ENCODE results near the gene IFNA7. TPM values are rescaled to one million over a fixed set of nuclear protein-coding genes. Genes with fewer than 3 reads are reported as not detected.
"Not testable (repeated sequence)": the region's sequence is repeated elsewhere in the genome, so short reads cannot be mapped to it uniquely, and the experiment has no call there.

The IFNA7 gene
- total RNA-seq: not detected in 2 replicates

GRCh38 chr9:21202105-21202504 lies at the start of gene IFNA7:
Gene IFNA7 (minus strand): TSS chr9:21202205. CDS start chr9:21202165, 40 bp downstream.
- H3K27ac Mint-ChIP-seq; intact Hi-C loops (cut with micrococcal nuclease); H3K4me1 Mint-ChIP-seq; H3K4me3 Mint-ChIP-seq; DNase-seq; H3K9me3 Mint-ChIP-seq; H3K36me3 Mint-ChIP-seq (ENCODE audit: low read depth): not testable (repeated sequence)
- H3K27me3 Mint-ChIP-seq: peaks cover 40% of the 10 kb centered on the region

- H3K27me3 Mint-ChIP-seq: peaks cover 52% of the 10 kb centered on the region
- peaks cover 4% of the 10 kb centered on the region for H3K4me1 Mint-ChIP-seq
- H3K9me3 Mint-ChIP-seq: no peaks in the 10 kb centered on the region
- no peak overlapping the region for H3K27ac Mint-ChIP-seq
- no peaks in the 10 kb centered on the region for H3K36me3 Mint-ChIP-seq (ENCODE audit: low read depth)
- H3K4me3 Mint-ChIP-seq: no peak overlapping the region
- DNase-seq: no peak
- intact Hi-C loops (cut with micrococcal nuclease): no loop called here
These were observed 49.6 kb upstream of the IFNA7 start for GRCh38 chr9:21251638-21252037.

GRCh38 chr9:21251190-21251589 lies 49.2 kb upstream of the IFNA7 start:
- DNase-seq: no peak
- Mint-ChIP-seq H3K4me3 (no peak overlapping the region), H3K36me3 (ENCODE audit: low read depth) (no peaks in the 10 kb centered on the region), H3K27ac (no peak overlapping the region), H3K9me3 (no peaks in the 10 kb centered on the region), H3K4me1 (peaks cover 4% of the 10 kb centered on the region), H3K27me3 (peaks cover 48% of the 10 kb centered on the region)
- intact Hi-C loops (cut with micrococcal nuclease): no loop called here

- peaks cover 25% of the 10 kb centered on the region for H3K27me3 Mint-ChIP-seq
- H3K4me1 Mint-ChIP-seq: peaks cover 3% of the 10 kb centered on the region
- intact Hi-C loops (cut with micrococcal nuclease): no loop called here
- DNase-seq: no peak
- H3K36me3 Mint-ChIP-seq (ENCODE audit: low read depth): no peaks in the 10 kb centered on the region
- H3K9me3 Mint-ChIP-seq: no peaks in the 10 kb centered on the region
- H3K4me3 Mint-ChIP-seq: no peak overlapping the region
- no peak overlapping the region for H3K27ac Mint-ChIP-seq
These were observed 42.8 kb upstream of the IFNA7 start for GRCh38 chr9:21244836-21245235.

GRCh38 chr9:21239911-21240310 lies 37.9 kb upstream of the IFNA7 start, which contains the start of gene IFNA14:
Gene IFNA14 (minus strand): TSS chr9:21240005. CDS start chr9:21239935, 70 bp downstream.
- peaks cover 4% of the 10 kb centered on the region for H3K4me1 Mint-ChIP-seq
- H3K27me3 Mint-ChIP-seq: peaks cover 37% of the 10 kb centered on the region
- intact Hi-C loops (cut with micrococcal nuclease): loop anchor here (10.0 kb wide), 2 partner anchors 155 to 555 kb away; no protein-coding TSS in a partner anchor
- H3K36me3 Mint-ChIP-seq (ENCODE audit: low read depth): no peaks in the 10 kb centered on the region
- H3K27ac Mint-ChIP-seq: no peak within 1 kb of the TSS
- no peak for DNase-seq
- H3K9me3 Mint-ChIP-seq: no peaks in the 10 kb centered on the region
- H3K4me3 Mint-ChIP-seq: no peak within 1 kb of the TSS

GRCh38 chr9:21236360-21236714 lies 34.3 kb upstream of the IFNA7 start:
- H3K9me3 Mint-ChIP-seq; H3K27ac Mint-ChIP-seq; H3K36me3 Mint-ChIP-seq (ENCODE audit: low read depth); H3K4me3 Mint-ChIP-seq; H3K4me1 Mint-ChIP-seq; DNase-seq: not testable (repeated sequence)
- intact Hi-C loops (cut with micrococcal nuclease): loop anchor here (10.0 kb wide), 2 partner anchors 158 to 558 kb away; no protein-coding TSS in a partner anchor
- H3K27me3 Mint-ChIP-seq: peaks cover 22% of the 10 kb centered on the region

- not testable (repeated sequence) for H3K27ac Mint-ChIP-seq; H3K36me3 Mint-ChIP-seq (ENCODE audit: low read depth); H3K9me3 Mint-ChIP-seq; H3K4me1 Mint-ChIP-seq; H3K4me3 Mint-ChIP-seq
- DNase-seq: peak; percentile 72
- H3K27me3 Mint-ChIP-seq: peaks cover 22% of the 10 kb centered on the region
- intact Hi-C loops (cut with micrococcal nuclease): loop anchor here (10.0 kb wide), 2 partner anchors 159 to 559 kb away; no protein-coding TSS in a partner anchor
These were observed 33.7 kb upstream of the IFNA7 start for GRCh38 chr9:21235468-21236359.

GRCh38 chr9:21234153-21234687 lies 32.2 kb upstream of the IFNA7 start:
- Mint-ChIP-seq H3K36me3 (ENCODE audit: low read depth) (no peaks in the 10 kb centered on the region), H3K27me3 (peaks cover 22% of the 10 kb centered on the region), H3K27ac (no peak overlapping the region), H3K4me3 (no peak overlapping the region), H3K4me1 (peaks cover 2% of the 10 kb centered on the region), H3K9me3 (no peaks in the 10 kb centered on the region)
- intact Hi-C loops (cut with micrococcal nuclease): loop anchor here (10.0 kb wide), 2 partner anchors 161 to 561 kb away; no protein-coding TSS in a partner anchor
- DNase-seq: no peak

GRCh38 chr9:21233258-21233657 lies 31.3 kb upstream of the IFNA7 start:
- Mint-ChIP-seq H3K4me3 (no peak overlapping the region), H3K27me3 (peaks cover 18% of the 10 kb centered on the region), H3K27ac (no peak overlapping the region), H3K36me3 (ENCODE audit: low read depth) (no peaks in the 10 kb centered on the region), H3K4me1 (peaks cover 2% of the 10 kb centered on the region), H3K9me3 (no peaks in the 10 kb centered on the region)
- intact Hi-C loops (cut with micrococcal nuclease): loop anchor here (10.0 kb wide), 2 partner anchors 162 to 562 kb away; no protein-coding TSS in a partner anchor
- DNase-seq: no peak

GRCh38 chr9:21228122-21228521 lies 26.1 kb upstream of the IFNA7 start, which contains the start of gene IFNA17:
Gene IFNA17 (minus strand): TSS chr9:21228222. CDS start chr9:21228173, 49 bp downstream.
- intact Hi-C loops (cut with micrococcal nuclease): no loop called here
- Mint-ChIP-seq H3K27me3 (peaks cover 20% of the 10 kb centered on the region), H3K36me3 (ENCODE audit: low read depth) (no peaks in the 10 kb centered on the region), H3K4me1 (no peaks in the 10 kb centered on the region), H3K4me3 (no peak within 1 kb of the TSS), H3K27ac (no peak within 1 kb of the TSS), H3K9me3 (no peaks in the 10 kb centered on the region)
- DNase-seq: no peak

- H3K36me3 Mint-ChIP-seq (ENCODE audit: low read depth); H3K27ac Mint-ChIP-seq: not testable (repeated sequence)
- H3K27me3 Mint-ChIP-seq: peaks cover 44% of the 10 kb centered on the region
These were observed 15.2 kb upstream of the IFNA7 start, which contains the start of gene IFNA16 for GRCh38 chr9:21217211-21217610. Gene IFNA16 (minus strand): TSS chr9:21217311. CDS start chr9:21217305, 6 bp downstream.

GRCh38 chr9:21213411-21214326 lies 11.7 kb upstream of the IFNA7 start:
- intact Hi-C loops (cut with micrococcal nuclease): loop anchor here (10.0 kb wide), 1 partner anchor 111 kb away; no protein-coding TSS in a partner anchor
- H3K4me1 Mint-ChIP-seq; H3K9me3 Mint-ChIP-seq; H3K4me3 Mint-ChIP-seq; H3K27ac Mint-ChIP-seq; H3K36me3 Mint-ChIP-seq (ENCODE audit: low read depth); DNase-seq: not testable (repeated sequence)
- H3K27me3 Mint-ChIP-seq: peaks cover 27% of the 10 kb centered on the region

More at GRCh38 chr9:21217211-21217610, 15.2 kb upstream of the IFNA7 start, which contains the start of gene IFNA16:
- not testable (repeated sequence) for H3K9me3 Mint-ChIP-seq, H3K4me3 Mint-ChIP-seq, H3K4me1 Mint-ChIP-seq, DNase-seq
- intact Hi-C loops (cut with micrococcal nuclease): loop anchor here (10.0 kb wide), 1 partner anchor 108 kb away; no protein-coding TSS in a partner anchor

- DNase-seq; H3K4me1 Mint-ChIP-seq; H3K36me3 Mint-ChIP-seq (ENCODE audit: low read depth); H3K27ac Mint-ChIP-seq; H3K4me3 Mint-ChIP-seq; H3K9me3 Mint-ChIP-seq: not testable (repeated sequence)
- intact Hi-C loops (cut with micrococcal nuclease): loop anchor here (10.0 kb wide), 1 partner anchor 113 kb away; no protein-coding TSS in a partner anchor
- H3K27me3 Mint-ChIP-seq: peaks cover 21% of the 10 kb centered on the region
These were observed 10.2 kb upstream of the IFNA7 start for GRCh38 chr9:21212160-21212559.

Data from activated CD4-positive, alpha-beta T cell treated with anti-CD3 and anti-CD28 coated beads, Interleukin-2, amount 10 ng/mL, durations not matched to agents 24 days and 14 days (primary cell).